ENCODE measurements around the gene ITGA1.
"Not testable (repeated sequence)": the region's sequence is repeated elsewhere in the genome, so short reads cannot be mapped to it uniquely, and the experiment has no call there.

Gene ITGA1

DNA sequence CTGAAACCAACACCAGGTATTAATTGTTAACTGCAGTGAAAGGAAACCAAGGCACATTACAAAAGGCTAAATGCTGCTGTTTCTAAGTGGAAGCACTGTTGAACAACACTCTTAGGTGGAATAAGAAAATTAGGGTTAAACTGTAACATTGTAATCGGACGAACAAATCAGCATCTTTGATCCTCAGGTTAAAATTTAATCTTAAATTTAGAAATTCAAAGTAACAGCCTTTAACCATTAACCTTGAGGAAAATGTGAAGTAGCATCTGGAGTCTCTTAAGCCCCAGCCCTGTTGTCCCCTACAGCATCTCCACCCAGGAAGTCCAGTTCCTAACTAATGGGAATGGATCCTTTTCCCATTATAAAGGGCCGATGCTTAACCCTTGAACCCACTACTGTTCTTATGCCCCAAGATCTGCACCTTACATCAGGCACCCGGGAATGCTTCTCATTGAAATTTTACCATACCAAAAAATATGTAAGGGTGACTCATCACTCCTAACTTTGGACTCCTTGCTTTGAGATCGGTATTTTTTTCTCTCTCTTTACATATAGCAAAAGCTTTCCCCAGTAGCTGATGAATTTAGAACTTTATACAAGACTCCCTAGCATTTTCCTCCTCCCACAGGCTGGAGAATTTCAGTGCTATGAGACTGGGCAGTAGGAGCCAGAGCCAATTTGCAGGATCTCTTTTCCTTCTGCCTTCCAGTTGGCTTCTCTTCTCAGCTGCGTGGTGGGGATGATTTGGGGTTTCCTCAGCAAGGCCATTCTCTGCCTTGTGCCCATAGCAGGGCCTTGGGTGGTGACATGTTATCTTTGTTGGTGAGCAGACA, 169.4 kb downstream of the ITGA1 start:
- DNase-seq (ENCODE audit: low read depth) = no peak

DNA sequence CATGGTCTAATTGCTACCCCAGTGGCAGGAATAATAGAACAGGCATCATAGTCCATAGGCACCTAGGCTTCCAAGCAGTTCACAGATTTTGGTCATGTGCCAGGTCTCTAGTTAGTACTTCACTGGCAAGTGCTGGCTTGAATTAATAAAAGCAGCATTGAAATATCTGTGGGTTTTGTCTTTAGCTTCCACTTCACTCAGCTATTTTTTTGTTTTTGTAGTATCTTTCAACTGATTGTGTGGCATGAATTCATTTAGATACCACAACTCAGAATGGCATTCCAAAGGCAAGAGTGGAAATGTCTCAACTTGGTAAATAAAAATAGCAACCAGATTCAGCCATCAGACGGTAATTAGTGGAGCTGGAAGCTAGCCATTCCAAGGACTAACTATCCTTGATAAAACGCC, 173.6 kb downstream of the ITGA1 start:
- DNase-seq (ENCODE audit: low read depth) = no peak

DNA sequence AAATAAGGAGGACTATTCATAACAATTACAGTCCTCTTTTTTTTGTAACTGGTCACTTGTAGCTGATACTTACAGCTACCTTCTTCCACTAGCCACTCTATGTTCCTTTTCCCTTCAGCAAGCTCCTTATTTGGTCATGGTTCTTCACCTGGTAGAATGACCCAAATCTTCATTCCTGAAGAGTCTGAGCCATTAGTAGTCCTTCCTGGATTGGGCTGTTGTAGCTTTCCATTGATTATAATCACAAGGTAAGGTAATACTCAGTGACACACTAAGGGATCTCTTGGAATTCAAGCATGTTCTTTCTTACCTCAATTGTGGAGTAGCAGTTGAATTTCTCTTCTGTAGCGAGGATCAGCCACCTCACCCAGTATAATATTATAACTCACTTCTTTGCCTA, 175.9 kb downstream of the ITGA1 start:
- DNase-seq (ENCODE audit: low read depth) = no peak

DNA sequence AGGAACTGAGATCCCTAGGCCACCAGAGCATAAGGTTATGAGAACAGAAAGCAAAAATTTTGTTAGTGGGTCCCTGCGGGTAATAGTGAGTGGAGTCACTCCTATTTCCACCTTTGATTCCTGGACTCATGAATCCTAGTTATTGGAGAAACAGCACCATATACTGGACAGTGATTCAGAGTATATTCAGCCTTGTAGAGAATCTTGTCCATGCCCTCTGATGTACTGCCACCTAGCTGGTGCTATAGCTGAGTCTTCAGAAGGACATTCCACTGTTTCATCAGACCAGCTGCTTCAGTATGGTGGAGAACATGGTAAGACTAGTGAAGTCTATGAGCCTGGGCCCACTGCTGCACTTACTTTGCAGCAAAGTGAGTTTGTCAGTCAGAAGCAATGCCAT, 176.4 kb downstream of the ITGA1 start:
- no peak for DNase-seq (ENCODE audit: low read depth)

DNA sequence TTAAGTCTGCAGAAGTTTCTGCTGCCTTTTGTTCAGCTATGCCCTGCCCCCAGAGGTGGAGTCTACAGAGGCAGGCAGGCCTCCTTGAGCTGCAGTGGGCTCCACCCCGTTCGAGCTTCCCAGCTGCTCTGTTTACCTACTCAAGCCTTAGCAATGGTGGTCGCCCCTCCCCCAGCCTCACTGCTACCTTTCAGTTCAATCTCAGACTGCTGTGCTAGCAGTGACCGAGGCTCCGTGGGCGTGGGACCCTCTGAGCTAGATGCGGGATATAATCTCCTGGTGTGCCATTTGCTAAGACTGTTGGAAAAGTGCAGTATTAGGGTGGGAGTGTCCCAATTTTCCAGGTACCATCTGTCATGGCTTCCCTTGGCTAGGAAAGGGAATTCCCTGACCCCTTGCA, 188.4 kb downstream of the ITGA1 start:
- not testable (repeated sequence) for DNase-seq (ENCODE audit: low read depth)

DNA sequence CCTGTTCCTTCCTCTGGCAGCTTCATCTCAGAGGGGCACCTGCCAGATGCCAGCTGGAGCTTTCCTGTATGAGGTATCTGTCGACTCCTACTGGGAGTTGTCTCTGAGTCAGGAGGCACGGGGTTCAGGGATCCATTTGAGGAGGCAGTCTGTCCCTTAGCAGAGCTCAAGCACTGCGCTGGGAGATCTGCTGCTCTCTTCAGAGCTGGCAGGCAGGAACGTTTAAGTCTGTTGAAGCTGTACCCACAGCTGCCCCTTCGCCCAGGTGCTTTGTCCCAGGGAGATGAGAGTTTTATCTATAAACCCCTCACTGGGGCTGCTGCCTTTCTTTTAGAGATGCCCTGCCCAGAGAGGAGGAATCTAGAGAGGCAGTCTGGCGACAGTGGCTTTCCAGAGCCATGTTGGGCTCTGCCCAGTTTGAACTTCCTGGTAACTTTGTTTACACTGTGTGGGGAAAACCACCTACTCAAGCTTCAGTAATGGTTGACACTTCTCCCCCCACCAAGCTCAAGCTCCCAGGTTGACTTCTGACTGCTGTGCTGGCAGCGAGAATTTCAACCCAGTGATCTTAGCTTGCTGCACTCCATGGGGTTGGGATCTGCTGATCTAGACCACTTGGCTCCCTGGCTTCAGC, 189.7 kb downstream of the ITGA1 start:
- DNase-seq (ENCODE audit: low read depth) = no peak

DNA sequence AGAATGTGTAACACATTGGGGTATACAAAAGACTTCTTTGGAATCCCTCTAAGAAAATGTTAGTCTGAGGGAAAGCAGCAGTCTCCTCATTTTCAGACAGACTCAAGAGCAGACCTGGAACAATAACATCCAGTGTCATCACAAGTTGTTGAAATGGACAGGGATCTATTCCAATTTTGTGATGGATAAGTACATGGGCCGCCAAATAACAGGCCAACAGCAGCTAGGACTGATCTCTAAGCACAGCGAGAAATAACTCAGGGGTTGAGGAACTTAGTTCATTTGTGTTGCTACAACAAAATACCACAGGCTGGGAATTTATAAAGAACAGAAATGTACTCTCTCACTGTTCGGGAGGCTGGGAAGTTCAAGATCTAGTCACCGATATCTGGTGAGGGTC, 193.8 kb downstream of the ITGA1 start:
- no peak for DNase-seq (ENCODE audit: low read depth)

DNA sequence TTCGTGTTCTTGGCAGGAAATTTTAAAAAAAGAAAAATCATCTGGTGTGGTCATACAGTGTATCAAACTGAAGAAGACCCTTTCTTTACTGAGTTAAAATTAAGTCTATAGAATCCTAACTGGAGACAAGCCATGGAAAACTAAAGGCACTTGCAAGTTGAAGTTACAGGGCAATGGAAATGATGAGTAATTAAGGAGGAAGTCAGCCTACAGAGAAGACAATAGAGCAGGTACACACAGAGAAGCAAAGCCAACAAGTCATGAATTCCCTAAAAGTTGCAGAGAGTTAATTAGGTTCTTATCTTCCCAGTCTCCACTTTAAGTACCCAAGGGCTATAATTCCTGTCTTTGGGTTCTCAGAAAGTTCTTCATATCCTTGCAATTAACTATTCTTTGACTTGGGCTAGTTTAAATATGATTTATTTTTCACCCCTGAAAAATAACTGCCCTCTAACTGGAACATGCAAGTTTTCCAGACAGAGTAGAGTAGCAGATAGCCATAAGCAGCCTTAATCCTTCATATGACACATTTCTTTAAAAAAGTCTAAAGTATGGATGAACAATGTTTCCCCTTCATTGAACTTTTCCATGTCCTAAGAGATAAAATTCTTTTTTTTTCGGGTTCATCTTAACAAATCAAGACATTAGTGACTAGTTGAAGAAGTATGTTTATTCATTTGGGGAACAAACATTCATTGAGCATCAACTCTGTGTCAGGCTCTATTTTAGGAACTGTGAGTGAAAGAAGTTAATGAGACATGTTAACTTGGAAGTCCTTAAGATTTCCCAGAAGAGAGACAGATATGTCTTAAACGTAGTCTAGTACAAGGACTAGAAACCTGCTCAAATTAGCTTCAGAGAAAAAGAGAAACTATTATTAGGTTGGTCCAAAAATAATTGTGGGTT, 196.3 kb downstream of the ITGA1 start:
- DNase-seq (ENCODE audit: low read depth) = no peak

DNA sequence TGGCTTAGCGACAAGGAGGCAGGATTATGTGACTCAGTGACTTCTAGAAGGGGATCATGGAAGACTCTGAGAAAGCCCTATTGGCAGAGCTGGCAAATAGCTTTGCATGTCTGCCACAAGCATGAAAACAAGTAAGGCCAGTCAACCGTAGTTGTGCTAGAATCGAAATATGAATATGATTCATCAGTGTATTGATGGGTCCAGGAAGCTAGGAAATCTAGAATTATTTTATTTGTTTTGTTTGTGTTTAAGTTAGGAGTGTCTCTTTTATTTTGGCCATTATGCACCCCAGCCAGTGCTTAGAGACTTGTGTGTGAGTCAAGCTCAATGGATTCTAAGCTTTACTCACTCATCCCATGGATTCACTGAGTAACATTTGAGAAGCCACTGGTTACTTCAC, 197.6 kb downstream of the ITGA1 start:
- no peak for DNase-seq (ENCODE audit: low read depth)

DNA sequence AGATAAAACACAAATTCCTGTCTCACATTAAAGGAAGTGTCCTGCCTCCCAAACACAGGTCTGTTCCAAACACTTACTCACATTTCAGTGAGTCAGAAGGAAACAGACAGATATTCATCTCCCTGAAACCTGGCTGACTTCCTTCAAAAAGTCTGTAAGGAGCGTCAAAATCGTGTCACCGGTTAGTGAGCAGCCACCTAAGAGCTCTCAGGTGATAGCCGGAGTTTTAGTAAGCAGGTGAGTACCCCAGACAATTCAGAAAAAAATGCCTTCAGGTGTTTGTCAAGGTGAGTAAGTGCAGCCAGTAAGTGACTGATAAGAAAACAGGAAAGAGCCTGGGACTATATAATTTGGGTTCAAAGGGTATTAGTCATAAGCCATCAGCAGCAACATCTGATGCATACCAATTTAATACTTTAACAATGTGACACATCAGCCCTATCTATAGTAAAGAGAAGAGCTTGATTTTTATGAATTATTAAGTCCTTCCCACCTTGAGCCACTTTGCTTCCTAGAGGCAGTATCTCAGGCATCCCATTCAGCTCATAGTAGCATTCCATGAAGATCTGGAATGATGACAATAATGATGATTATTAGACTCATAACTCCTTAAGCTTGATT, 200.1 kb downstream of the ITGA1 start:
- DNase-seq (ENCODE audit: low read depth) = no peak

DNA sequence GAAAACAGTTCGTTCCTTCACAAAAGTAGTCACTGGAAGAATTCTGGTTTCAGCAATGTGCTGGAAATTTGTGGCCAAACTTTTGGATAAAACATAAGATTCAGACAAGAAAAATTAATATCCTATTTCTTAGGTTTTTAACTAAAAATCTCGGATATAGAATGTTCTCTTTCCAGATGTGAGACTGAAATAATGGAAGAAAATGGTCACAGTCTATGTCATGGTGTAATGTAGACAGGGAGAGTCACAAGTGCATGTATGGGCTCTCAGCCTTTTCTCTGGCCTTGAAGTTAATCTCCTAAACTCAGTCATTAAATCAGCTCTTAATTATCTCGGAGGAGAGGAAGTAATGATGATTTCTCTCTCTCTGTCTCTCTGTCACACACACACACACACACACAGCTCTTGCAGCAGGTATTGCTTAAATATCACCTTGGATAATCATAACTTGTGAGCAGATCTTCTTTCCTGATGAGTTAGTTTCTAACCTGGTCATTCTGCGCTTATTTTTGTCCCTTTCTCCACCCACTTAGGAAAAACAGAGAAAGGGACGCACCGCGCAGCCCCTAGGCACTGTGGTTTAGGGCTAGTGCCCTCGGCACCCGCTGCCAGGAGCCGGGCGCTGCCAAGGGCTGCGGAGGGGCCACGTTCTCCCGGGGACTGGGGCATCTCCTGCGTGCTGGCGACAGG, 200.8 kb downstream of the ITGA1 start:
- DNase-seq (ENCODE audit: low read depth) = no peak

DNA sequence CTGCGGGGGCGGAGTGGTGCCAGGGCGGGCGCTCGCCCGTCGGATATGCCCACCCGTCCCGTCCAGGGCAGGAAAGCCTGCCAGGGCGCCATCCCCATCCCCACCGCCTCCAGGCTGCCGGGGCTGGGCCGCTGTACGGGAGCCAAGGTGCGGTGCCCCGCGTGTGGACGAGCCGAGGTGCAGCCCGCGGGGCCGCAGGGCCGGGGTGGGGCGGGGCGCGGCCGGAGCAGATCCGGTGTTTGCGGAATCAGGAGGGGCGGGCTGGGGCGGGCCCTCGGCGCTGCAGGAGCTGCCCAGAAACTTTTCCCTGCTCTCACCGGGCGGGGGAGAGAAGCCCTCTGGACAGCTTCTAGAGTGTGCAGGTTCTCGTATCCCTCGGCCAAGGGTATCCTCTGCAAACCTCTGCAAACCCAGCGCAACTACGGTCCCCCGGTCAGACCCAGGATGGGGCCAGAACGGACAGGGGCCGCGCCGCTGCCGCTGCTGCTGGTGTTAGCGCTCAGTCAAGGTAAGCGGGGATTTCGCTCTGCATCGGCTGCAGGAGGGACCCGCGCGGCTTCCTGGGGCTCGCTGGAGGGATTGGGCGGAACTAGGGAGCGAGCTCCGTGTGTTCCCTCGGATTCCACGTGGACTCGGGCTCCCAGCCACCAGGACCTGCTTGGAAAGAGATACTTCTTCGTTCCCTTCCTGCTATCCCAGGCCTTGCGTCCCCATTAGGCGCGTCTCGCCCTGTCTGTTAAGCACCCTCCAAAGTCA, 201.5 kb downstream of the ITGA1 start, which contains the start of gene ITGA2:
Gene ITGA2 (plus strand): TSS at position 328 of the 756 bp plus-strand sequence. CDS start 117 bp downstream, at position 445.
- DNase-seq (ENCODE audit: low read depth) = no peak

DNA sequence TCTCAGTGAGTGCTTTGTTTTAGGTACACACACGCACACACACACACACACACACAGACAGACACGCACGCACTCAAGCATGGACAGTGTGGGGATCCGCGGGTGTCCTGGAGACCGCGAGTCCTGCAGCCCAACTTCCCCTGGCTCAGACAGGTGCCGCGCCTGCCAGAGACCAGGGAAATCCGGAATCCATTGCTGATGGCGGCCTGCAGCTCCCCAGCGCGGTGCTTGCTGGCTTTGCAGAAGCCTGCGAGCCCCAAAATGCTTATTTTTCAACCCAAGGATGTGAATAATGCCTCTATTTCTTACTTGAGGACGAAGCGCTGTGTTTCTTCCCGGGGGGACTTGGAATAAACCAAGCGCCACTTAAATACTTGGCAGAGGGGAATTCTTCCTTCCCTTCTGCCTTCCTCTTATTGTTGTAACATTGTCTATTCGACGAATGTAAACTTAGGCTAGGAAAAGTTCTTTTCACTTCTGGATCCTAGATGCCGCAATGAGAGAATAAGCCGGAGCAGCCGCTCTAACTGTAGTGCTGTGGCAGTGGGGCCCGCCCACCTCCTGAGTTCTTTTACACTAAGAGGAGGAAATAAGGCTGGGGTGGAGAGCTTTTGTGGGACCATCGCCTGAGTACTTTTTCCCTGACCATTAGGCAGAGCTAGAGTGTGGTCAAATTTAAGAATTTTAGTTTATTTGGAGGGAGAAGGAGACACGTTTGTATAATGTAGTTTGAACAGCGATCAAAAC, 202.2 kb downstream of the ITGA1 start:
- no peak for DNase-seq (ENCODE audit: low read depth)

DNA sequence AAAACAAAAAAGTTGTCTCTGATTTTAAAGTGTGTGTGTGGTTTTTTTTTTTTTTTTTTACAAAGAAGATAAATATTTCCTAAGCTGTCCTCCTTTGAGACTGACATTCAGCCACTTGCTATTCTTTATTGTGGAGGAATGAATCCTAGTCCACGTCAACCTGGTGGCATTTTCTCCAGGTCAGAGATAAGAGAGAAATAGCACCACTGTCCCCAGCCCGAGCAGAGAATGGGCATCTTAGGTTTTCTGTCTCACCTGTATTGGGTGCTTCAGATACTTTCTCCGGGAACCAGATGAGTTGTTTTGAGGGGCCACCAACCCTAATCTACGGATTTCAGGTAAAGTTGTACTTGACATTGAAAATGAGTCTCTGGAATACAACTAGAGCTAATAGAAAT, 202.8 kb downstream of the ITGA1 start:
- DNase-seq (ENCODE audit: low read depth) = no peak

DNA sequence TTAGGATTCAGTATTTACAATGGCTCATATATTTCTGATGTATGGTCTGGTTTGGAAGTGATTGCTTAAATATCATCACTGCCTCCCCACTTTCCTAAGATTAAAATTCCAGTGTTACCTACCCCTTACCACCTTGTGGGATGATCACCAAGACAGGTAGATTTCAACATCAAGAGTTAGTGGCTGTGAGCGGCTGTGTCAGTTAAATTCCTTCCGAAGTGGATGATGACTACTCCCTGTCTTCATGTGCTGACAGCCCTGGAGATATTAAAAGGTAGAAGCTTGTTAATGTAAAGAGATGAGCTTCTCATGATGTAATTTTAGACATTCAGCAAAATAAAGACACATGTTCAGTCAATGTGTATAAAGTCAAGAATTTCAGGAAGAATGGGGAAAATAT, 205.7 kb downstream of the ITGA1 start:
- DNase-seq (ENCODE audit: low read depth) = no peak

DNA sequence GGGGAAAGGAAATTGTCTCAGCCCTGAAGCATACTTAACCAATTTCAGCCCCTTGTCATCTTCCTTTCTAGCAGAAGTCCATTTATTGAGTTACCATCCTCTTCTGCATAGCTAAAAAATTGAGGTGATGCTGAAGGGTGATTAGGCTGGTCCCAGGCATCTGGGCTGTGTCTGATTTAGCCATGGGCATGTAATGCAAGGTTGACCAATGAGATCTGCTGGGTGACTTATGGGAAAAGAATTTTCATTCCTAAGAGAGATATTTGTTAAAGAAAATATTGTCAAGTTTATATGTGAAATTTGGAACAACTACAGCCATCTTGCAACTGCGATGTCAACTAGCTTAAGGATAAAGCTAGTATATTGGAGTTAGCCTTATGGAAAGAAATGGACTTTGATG, 206.6 kb downstream of the ITGA1 start:
- DNase-seq (ENCODE audit: low read depth) = no peak

DNA sequence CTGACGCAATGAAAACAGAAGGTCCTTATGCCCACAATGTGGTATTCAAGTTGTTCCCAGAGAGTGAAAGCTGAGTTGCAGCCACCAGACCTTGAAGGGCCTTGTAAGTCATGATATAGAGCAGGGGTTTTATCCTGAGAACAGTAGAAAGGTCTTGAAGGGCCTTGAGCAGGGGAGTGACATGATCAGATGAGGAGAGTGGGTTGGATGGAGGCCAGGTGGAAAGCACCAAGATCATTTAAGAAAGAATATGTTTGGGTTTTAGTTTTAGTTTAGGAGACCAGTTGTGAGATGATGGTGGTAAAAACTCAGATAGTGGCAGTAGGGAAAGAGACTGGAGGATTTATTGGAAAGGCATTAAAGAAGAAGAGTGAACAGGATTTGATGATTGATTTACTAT, 207.4 kb downstream of the ITGA1 start:
- no peak for DNase-seq (ENCODE audit: low read depth)

DNA sequence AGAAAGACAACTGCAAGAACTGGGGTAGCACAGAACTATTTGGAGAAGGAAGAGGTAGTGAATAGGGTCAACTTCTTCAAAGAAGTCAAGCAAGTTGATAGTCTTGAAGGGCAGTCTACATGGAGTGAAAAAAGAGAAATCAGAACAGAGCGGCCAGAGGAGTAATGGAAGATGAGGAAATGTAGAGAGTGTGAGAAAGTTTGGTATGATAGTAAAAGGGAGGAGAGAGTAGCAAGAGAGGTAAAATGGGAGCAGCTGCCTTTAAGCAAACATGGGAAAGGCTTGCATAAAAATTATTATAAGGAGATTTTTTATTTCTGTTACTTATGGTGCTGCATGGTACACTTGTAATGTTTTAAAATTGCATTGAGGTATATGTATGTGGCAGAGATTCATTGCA, 208.2 kb downstream of the ITGA1 start:
- DNase-seq (ENCODE audit: low read depth) = no peak

DNA sequence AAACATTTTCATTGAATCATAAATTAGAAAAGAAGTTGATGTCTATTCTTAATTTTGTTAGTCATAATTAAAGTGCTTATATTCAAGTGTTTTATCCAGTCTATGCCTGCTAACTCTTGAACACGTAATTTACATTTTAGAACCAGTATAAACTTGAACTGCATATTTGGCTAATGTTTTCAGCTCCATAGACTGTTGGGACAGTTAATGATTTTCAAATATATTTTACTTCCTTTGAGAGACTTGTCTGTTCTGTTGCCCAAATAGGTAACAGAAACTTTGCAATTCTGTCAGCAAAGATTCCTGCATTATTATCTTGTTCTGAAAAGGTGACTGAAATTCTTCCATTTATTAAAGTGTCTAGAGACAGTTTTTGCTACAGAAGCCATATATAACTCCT, 209.3 kb downstream of the ITGA1 start:
- no peak for DNase-seq (ENCODE audit: low read depth)

DNA sequence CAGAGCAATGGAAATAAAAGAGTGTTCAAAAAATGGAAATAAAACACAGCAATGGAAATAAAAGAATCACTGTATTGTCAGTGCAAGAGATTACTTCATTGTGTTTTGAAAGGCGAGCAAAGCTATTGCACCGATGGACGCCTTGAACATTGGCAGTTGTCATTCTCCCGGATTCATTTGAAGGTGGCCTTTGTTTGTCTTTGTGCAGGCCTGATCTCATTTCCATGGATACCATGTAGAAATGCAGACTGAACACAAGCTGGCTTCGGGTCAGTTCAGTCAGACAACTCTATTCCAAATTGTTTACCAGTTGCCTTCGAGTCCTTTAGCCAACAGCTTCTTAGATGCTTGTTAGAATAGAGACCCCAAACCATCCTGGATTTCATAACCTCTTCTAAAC, 209.7 kb downstream of the ITGA1 start:
- no peak for DNase-seq (ENCODE audit: low read depth)

Data from T-helper 22 cell (primary cell).